GM12864 (cell line): ENCODE measurements around the gene ARHGAP45.
"Not testable (repeated sequence)": the region's sequence is repeated elsewhere in the genome, so short reads cannot be mapped to it uniquely, and the experiment has no call there.

Experiments
- DNase-seq: peaks from one replicate; pipeline ENCODE4 v3.0.0-alpha.2; 2011; ENCODE audit warnings: low read depth
- H3K4me3 ChIP-seq: 2 replicates; pipeline ENCODE4 v1.5.1; 2011; ENCODE audit warnings: mild to moderate bottlenecking, low read depth, low read length, control low read depth
- TF ChIP-seq, protein P1 (sequence below): IDR thresholded peaks from 2 replicates; pipeline ENCODE4 v1.5.1; 2011; ENCODE audit warnings: low read depth, mild to moderate bottlenecking, moderate library complexity, low read length, control low read depth, inconsistent platforms; ENCODE audit errors: missing control alignments

The ARHGAP45 gene

DNA sequence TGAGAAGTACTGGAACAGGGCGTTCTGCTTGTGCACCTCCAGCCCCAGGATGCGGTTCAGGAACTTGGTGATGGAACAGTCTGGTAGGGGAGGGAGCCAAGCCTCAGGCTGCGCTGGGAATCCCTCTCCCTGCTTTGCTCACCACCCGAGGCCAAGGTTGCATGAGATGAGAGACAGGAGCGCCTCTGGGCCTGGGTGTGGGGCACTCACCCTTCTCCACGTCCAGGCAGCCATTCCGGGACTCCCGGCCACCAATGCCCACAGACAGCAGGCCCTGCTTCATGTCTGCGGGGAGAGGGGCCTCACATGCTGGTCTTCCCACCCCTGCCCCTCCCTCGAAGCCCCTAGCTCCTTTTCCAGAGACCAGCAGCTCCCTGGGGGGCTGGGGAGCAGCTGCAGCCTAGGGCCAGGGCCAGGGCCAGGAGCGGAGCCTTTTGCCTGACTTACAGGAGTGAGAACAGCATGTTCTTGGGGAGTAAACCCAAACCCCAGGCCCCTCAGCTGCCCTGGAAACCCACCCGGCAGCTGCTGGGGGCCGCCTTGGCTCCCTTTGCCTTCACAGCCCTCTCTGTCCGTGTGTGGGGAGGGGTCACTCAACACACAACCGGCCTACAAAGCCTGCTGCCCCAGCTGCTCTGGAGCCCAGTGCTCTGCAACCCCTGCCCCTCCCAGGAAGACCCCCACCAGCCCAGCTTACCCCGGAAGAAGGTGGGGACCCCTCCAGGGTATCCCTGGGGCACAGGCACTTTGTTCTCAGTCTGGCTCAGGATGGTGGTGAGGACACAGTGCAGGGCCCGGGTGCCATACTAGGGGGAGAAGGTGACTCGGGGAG lies 44.1 kb downstream of the ARHGAP45 start:
- DNase-seq = no peak
- TF ChIP-seq, protein P1, sequence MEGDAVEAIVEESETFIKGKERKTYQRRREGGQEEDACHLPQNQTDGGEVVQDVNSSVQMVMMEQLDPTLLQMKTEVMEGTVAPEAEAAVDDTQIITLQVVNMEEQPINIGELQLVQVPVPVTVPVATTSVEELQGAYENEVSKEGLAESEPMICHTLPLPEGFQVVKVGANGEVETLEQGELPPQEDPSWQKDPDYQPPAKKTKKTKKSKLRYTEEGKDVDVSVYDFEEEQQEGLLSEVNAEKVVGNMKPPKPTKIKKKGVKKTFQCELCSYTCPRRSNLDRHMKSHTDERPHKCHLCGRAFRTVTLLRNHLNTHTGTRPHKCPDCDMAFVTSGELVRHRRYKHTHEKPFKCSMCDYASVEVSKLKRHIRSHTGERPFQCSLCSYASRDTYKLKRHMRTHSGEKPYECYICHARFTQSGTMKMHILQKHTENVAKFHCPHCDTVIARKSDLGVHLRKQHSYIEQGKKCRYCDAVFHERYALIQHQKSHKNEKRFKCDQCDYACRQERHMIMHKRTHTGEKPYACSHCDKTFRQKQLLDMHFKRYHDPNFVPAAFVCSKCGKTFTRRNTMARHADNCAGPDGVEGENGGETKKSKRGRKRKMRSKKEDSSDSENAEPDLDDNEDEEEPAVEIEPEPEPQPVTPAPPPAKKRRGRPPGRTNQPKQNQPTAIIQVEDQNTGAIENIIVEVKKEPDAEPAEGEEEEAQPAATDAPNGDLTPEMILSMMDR = no peak
- no peak overlapping the region for H3K4me3 ChIP-seq

DNA sequence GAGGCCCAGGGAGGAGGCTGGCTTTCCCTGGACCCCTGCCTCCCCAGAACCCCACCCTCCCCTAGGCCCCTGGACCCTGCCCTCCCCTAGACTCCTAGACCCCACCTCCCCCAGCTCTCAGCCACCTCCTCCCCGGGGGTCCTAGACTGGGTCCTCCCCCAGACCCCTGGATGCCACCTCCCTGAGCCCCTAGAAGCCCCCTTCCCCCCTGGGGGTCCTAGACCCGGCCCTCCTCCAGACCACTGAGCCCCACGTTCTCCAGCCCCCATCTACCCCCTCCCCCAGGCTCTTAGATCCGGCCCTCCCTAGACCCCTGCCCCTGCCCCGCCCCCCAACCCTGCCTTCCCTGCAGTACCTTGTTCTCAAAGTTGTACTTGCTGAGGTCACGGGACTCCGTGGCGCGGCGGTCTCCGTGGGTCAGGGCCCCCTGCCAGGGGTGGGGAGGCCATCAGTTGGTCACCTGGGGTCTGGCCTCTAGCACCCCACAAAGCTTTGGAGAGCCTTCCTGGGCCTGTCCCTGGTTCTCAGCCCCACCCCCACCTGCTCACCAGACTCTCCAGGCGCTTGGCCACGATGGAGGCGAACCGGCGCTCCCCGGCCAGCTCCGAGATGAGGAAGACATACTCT lies 44.8 kb downstream of the ARHGAP45 start:
- TF ChIP-seq, protein P1 = no peak
- no peak overlapping the region for H3K4me3 ChIP-seq
- no peak for DNase-seq

DNA sequence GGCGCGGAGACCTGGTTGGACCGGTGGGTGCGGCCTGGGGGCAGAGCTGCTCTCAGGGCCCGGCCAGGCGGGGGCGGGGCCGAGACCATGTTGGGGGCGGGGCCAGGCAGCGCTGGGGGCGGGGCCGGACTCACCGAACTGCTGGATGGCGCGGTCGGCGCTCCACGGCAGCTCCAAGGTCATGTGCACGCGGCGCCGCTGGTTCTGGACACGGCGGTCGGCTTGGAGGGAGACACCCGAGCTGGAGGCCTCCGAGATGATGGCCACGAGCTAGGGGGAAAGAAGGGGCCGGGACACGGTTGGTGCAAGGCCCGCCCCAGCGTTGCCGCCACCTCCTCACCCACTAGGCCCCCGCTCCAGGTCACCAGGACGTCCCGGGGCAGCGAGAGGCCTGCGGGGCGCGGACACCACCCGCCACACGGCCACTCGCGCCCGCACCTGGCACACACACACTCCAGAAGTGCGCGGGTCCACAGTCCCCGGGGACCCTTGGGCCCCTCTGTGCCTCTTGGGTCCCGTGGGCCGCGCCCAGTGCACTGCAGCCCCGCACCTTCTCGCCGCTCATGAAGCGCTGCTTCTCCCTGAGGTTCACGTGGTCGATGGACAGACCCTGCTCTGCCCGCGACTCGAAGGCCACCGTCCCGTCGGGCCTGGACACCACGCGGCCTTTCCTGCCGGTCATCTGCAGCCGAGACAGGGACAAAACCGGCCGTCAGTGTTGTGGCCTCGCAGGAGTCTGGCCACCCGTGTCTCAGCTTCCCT lies 45.5 kb downstream of the ARHGAP45 start:
- H3K4me3 ChIP-seq = no peak overlapping the region
- TF ChIP-seq, protein P1 = no peak
- DNase-seq = no peak

DNA sequence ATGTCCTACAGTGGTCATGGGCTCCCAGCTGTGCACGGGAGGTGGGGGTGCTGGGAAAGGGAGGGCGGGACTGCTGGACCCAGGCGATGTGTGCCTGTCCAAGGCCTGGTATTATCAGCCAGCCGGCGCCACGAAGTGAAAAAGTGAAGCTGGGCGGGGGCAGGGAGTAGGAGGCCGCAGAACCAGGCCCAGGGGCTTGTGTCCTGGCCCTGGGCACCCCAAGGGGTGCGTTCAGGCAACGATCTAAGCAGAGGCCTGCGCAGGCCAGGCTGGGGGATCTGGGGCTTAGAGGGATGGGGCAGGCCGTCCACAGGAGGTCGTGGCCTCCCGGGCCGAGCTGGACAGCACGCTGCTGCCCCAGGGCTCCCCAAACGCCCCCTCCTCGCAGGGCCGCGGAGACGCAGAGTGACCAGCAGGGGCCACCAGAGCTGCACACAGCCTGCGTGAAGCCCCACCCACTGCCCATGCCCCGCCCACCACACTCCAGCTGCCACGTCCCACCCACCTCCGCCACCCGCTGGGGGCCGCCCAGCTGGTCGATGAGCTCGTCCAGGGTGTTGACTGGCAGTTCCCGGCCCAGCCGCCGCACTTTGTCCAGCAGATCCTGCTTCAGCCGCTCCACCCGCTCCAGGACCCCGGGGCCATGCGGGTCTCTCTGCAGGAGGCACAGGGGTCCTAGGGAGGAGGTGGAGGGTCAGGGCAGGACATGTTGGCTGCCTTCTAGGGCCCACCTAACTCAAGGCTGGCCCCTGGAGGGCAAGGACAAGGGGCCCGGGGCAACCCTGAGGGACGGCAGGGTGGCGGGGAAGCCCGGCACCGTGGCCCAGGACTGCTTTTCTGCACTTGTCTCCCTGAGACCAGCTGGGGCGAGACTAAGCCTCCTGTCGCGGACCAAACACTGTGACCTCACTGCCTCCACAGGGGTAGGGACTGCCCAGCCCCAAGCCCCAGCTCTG lies 46.3 kb downstream of the ARHGAP45 start:
- TF ChIP-seq, protein P1 = peak; percentile 84
- no peak overlapping the region for H3K4me3 ChIP-seq
- peak; percentile 56 for DNase-seq

DNA sequence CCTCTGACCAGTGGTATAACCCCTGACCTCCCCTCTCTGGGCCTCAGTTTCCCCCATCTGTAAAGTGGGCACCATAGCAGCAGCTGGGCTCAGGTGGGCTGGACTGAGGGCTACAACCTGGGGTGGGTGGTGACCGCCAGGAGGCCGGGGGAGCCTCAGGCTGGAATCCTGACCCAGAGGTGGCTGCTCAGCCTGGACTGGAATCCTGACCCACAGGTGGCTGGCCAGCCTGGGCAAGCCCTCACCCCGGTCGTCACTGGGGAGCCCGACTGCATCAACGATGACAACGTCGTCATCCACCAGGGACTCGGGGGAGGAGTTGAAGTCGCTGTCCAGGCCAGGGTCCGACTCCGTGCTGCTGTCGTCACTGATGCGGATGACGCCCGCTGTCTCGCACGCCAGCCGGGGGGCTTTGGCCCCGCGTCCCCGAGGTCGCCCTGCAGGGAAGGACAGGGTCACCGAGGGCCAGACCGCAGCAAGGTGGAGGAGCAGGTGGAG lies 47.1 kb downstream of the ARHGAP45 start:
- DNase-seq = no peak
- TF ChIP-seq, protein P1 = no peak
- H3K4me3 ChIP-seq = no peak overlapping the region

DNA sequence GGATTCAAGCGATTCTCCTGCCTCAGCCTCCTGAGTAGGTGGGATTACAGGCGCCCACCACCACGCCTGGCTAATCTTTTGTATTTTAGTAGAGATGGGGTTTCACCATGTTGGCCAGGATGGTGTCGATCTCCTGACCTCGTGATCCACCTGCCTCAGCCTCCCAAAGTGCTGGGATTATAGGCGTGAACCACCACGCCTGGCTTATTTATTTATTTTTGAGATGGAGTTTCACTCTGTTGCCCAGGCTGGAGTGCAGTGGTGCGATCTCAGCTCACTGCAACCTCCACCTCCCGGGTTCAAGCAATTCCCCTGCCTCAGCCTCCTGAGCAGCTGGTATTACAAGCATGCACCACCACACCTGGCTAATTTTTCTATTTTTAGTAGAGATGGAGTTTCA lies 47.8 kb downstream of the ARHGAP45 start:
- not testable (repeated sequence) for H3K4me3 ChIP-seq, DNase-seq
